OCI-LY1 (cell line): ENCODE results near the gene ZBED5.

Experiments used
- CTCF ChIP-seq: fragments of 200-600 bp; sonication (generic), shearing (Covaris generic); IDR thresholded peaks from 2 replicates; pipeline ENCODE4 v1.5.1; 2017; ENCODE audit warnings: mild to moderate bottlenecking, antibody characterized with exemption, low read length, moderate library complexity, mixed read lengths
- EZH2 ChIP-seq: fragments of 200-600 bp; sonication (generic), shearing (Covaris generic); IDR thresholded peaks from 2 replicates; pipeline ENCODE4 v1.8.0; 2017; ENCODE audit warnings: borderline replicate concordance, mixed run types, mild to moderate bottlenecking, antibody characterized with exemption, low read length, moderate library complexity, mixed read lengths

GRCh38 chr11:10806206-10806605 lies 51.6 kb downstream of the ZBED5 start:
- TF ChIP-seq CTCF (no peak), EZH2 (no peak)
